ES-I3 (cell line): ENCODE data around the gene PLB1.

Experiments used
- H3K36me3 ChIP-seq: 2 replicates; pipeline ENCODE4 v1.6.1; 2013; ENCODE audit warnings: mild to moderate bottlenecking, low read length, control low read depth, moderate library complexity; ENCODE audit not compliant: insufficient read depth
- H3K4me1 ChIP-seq: 2 replicates; pipeline ENCODE4 v1.6.1; 2013; ENCODE audit warnings: mild to moderate bottlenecking, control low read depth, low read length; ENCODE audit not compliant: insufficient read depth
- H3K9ac ChIP-seq: 2 replicates; pipeline ENCODE4 v1.6.1; 2013; ENCODE audit warnings: low read depth, mild to moderate bottlenecking, low read length, moderate library complexity
- H3K9me3 ChIP-seq: 2 replicates; pipeline ENCODE4 v1.6.1; 2013; ENCODE audit warnings: mild to moderate bottlenecking, low read length, moderate library complexity; ENCODE audit not compliant: control insufficient read depth, insufficient read depth

The PLB1 gene

GRCh38 chr2:28613633-28614501 is 118.0 kb downstream of the PLB1 start:
- Histone ChIP-seq H3K36me3 (no peaks in the 10 kb centered on the region), H3K4me1 (peaks cover 3% of the 10 kb centered on the region; the same call in 1 of the 2 replicates), H3K9me3 (no peaks in the 10 kb centered on the region), H3K9ac (no peak overlapping the region)

GRCh38 chr2:28615706-28616105 is 119.8 kb downstream of the PLB1 start:
- H3K4me1 ChIP-seq = peaks cover 3% of the 10 kb centered on the region; the same call in 1 of the 2 replicates
- H3K9ac ChIP-seq = no peak overlapping the region
- no peaks in the 10 kb centered on the region for H3K36me3 ChIP-seq
- no peaks in the 10 kb centered on the region for H3K9me3 ChIP-seq

GRCh38 chr2:28616396-28616999 is 120.6 kb downstream of the PLB1 start:
- no peaks in the 10 kb centered on the region for H3K9me3 ChIP-seq
- H3K9ac ChIP-seq = no peak overlapping the region
- no peaks in the 10 kb centered on the region for H3K36me3 ChIP-seq
- H3K4me1 ChIP-seq = peaks cover 3% of the 10 kb centered on the region; the same call in 1 of the 2 replicates

GRCh38 chr2:28617502-28618184 is 121.8 kb downstream of the PLB1 start:
- H3K4me1 ChIP-seq = peaks cover 8% of the 10 kb centered on the region; the same call in 1 of the 2 replicates
- H3K36me3 ChIP-seq = no peaks in the 10 kb centered on the region
- no peak overlapping the region for H3K9ac ChIP-seq
- H3K9me3 ChIP-seq = no peaks in the 10 kb centered on the region

- H3K9me3 ChIP-seq = no peaks in the 10 kb centered on the region
- H3K4me1 ChIP-seq = peaks cover 8% of the 10 kb centered on the region; the same call in 1 of the 2 replicates
- H3K9ac ChIP-seq = no peak overlapping the region
- H3K36me3 ChIP-seq = no peaks in the 10 kb centered on the region
These were observed 122.6 kb downstream of the PLB1 start for GRCh38 chr2:28618221-28619141.

GRCh38 chr2:28619213-28620196 is 123.6 kb downstream of the PLB1 start:
- no peak overlapping the region for H3K9ac ChIP-seq
- no peaks in the 10 kb centered on the region for H3K9me3 ChIP-seq
- peaks cover 8% of the 10 kb centered on the region; the same call in 1 of the 2 replicates for H3K4me1 ChIP-seq
- H3K36me3 ChIP-seq = no peaks in the 10 kb centered on the region

DNA sequence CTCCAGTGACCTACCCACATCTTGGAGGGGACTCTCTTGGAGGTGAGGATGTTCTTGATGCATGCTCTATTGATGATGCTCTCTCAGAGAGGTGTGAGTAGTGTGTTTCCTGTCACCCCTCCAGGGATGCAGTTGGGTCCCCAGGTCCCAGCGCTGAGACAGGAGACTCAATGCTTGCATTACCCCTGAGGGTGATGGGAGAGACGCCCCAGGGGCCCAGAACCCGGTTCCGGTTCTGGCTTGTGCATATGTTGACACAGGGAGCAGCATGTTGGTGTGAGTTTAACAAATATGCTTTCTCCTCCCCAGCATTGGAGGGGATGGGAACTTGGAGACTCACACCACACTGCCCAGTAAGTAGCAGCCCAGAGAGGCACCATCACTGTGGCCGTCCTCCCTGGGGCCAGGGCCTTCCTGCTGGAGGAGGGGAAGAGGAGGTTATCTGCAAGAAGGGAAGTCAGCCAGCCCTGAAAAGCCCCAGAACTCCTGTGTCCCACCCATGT is 124.5 kb downstream of the PLB1 start:
- Histone ChIP-seq H3K9ac (no peak overlapping the region), H3K4me1 (peaks cover 15% of the 10 kb centered on the region; the same call in 1 of the 2 replicates), H3K36me3 (no peaks in the 10 kb centered on the region), H3K9me3 (no peaks in the 10 kb centered on the region)

DNA sequence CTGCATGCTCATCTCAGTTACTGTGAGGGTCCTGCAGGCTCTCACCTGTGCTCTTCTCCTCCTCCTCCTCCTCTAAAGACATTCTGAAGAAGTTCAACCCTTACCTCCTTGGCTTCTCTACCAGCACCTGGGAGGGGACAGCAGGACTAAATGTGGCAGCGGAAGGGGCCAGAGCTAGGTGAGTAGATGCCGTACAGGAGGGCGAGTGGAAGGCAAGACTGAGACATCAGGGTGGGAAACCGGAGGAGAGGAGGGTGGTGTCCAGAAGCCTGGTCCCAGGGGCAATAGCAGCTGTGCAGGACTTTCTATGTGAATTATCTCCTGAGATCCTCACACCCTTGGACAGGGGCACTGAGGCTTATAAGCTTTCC is 124.9 kb downstream of the PLB1 start:
- no peaks in the 10 kb centered on the region for H3K36me3 ChIP-seq
- H3K9ac ChIP-seq = no peak overlapping the region
- no peaks in the 10 kb centered on the region for H3K9me3 ChIP-seq
- H3K4me1 ChIP-seq = peaks cover 20% of the 10 kb centered on the region; the same call in 1 of the 2 replicates

DNA sequence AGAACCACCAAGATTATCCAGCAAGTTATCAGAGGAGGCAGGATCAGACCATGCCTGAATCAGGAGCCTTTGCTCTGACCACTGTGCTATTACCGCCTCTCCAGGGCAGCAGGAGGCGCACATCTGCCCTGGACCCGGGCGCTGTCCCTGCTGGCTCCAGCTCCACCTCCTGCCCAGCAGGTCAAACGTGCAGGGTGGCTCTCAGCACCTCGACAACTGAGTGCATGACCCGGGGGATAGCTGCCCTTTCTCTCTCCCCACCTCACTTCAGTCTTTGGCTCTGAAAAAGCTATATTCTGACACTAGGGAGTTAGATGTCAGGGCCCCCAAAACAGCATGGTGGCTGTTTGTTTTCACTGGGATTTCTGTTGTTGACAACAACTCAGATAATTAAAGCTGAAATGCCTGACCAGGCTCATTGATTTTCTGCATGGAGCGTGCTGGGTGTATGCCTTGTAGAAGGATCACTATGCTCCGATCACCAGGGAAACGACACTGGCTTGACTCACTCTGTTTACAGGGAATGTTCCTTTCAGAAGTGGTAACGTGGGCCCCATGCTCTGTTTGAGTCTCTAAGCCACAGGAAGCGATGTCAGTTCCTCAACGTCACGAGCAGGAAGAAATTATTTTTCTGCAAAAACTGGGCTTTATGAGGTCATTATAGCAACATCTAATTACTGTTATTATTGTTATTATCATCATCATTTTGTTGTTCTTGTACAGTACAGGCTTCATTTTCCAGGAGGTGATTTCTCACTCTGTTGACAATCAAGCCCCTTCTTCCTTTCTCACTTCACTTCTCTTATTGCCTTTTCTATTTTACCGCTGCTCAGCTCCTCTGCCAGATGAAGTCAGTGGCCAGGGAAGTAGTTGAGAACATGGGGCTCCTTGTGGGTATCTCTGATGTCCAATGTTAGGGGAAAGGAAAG is 125.6 kb downstream of the PLB1 start:
- no peaks in the 10 kb centered on the region for H3K9me3 ChIP-seq
- H3K9ac ChIP-seq = no peak overlapping the region
- H3K4me1 ChIP-seq = peaks cover 20% of the 10 kb centered on the region; the same call in 1 of the 2 replicates
- no peaks in the 10 kb centered on the region for H3K36me3 ChIP-seq

GRCh38 chr2:28622101-28622499 is 126.2 kb downstream of the PLB1 start:
- Histone ChIP-seq H3K36me3 (no peaks in the 10 kb centered on the region), H3K9me3 (no peaks in the 10 kb centered on the region), H3K4me1 (peaks cover 20% of the 10 kb centered on the region; the same call in 1 of the 2 replicates), H3K9ac (no peak overlapping the region)

- no peaks in the 10 kb centered on the region for H3K36me3 ChIP-seq
- no peak overlapping the region for H3K9ac ChIP-seq
- no peaks in the 10 kb centered on the region for H3K9me3 ChIP-seq
- peaks cover 20% of the 10 kb centered on the region; the same call in 1 of the 2 replicates for H3K4me1 ChIP-seq
These were observed 127.9 kb downstream of the PLB1 start for GRCh38 chr2:28623582-28624405.
